Parathyroid adenoma (tissue), 2 donors: ENCODE measurements around the gene TMTC2.

Experiments used
- H2AFZ ChIP-seq: fragments of 300-600 bp; sonication (generic); one replicate; pipeline ENCODE4 v1.7.0; 2017; ENCODE audit warnings: antibody characterized with exemption, mild to moderate bottlenecking
- H3K27ac ChIP-seq: fragments of 300-600 bp; sonication (generic); one replicate; pipeline ENCODE4 v1.7.0; 2017
- H3K27me3 ChIP-seq: fragments of 300-600 bp; sonication (generic); one replicate; pipeline ENCODE4 v1.7.0; 2017; ENCODE audit warnings: low read length; ENCODE audit not compliant: control insufficient read depth, insufficient read depth
- H3K36me3 ChIP-seq: fragments of 300-600 bp; sonication (generic); one replicate; pipeline ENCODE4 v1.7.0; 2017; ENCODE audit warnings: low read length; ENCODE audit not compliant: control insufficient read depth, insufficient read depth
- H3K4me1 ChIP-seq: fragments of 300-600 bp; sonication (generic); one replicate; pipeline ENCODE4 v1.7.0; 2017; ENCODE audit warnings: control low read depth
- H3K4me2 ChIP-seq: fragments of 300-600 bp; sonication (generic); one replicate; pipeline ENCODE4 v1.7.0; 2017; ENCODE audit warnings: low read length
- H3K4me3 ChIP-seq: fragments of 300-600 bp; sonication (generic); one replicate; pipeline ENCODE4 v1.7.0; 2017; ENCODE audit warnings: low read depth, low read length
- H3K79me2 ChIP-seq: fragments of 300-600 bp; sonication (generic); one replicate; pipeline ENCODE4 v1.7.0; 2017; ENCODE audit warnings: control low read depth
- H3K9ac ChIP-seq: fragments of 300-600 bp; sonication (generic); one replicate; pipeline ENCODE4 v1.7.0; 2017; ENCODE audit warnings: mild to moderate bottlenecking
- H3K9me3 ChIP-seq: fragments of 300-600 bp; sonication (generic); one replicate; pipeline ENCODE4 v1.7.0; 2017; ENCODE audit warnings: low read length; ENCODE audit not compliant: control insufficient read depth
- CTCF ChIP-seq: fragments of 300-600 bp; sonication (generic); IDR thresholded peaks from one replicate; pipeline ENCODE4 v1.7.0; 2017; ENCODE audit warnings: antibody characterized with exemption, mild to moderate bottlenecking
- donor health status: primary hyperparathyroidism.

Gene TMTC2

GRCh38 chr12:83052890-83053541 lies 366.3 kb downstream of the TMTC2 start:
- no peaks in the 10 kb centered on the region for H3K9me3 ChIP-seq
- H3K27me3 ChIP-seq, result no peaks in the 10 kb centered on the region
- TF ChIP-seq CTCF, result no peak
- H3K4me3 ChIP-seq, result no peak overlapping the region
- no peaks in the 10 kb centered on the region for H3K4me1 ChIP-seq
- no peak overlapping the region for H3K4me2 ChIP-seq
- no peak overlapping the region for H3K9ac ChIP-seq
- no peaks in the 10 kb centered on the region for H3K36me3 ChIP-seq
- no peaks in the 10 kb centered on the region for H3K79me2 ChIP-seq
- H3K27ac ChIP-seq, result no peak overlapping the region
- no peak overlapping the region for H2AFZ ChIP-seq

DNA sequence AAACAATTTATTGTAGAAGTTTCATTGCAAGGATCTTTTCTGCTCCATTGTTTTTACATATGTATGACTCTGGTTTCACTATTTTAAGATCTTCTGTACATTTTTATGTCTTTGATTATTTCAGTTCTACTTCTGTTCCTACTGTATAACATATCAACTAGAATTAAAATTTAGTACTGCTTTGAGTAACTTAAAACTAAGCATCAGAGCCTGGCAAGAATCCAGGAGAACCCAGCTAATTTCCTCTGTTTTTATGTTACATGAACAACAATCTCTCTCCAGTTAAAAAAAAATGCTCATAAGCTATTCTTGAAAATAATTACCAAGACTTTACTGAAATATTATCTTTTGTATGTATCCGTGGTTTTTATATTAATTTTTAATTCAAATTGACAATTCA lies 370.7 kb downstream of the TMTC2 start:
- no peak overlapping the region for H3K4me2 ChIP-seq
- no peak overlapping the region for H2AFZ ChIP-seq
- no peak overlapping the region for H3K9ac ChIP-seq
- H3K27ac ChIP-seq, result no peak overlapping the region
- no peaks in the 10 kb centered on the region for H3K9me3 ChIP-seq
- H3K79me2 ChIP-seq, result no peaks in the 10 kb centered on the region
- H3K4me3 ChIP-seq, result no peak overlapping the region
- H3K4me1 ChIP-seq, result no peaks in the 10 kb centered on the region
- no peak for TF ChIP-seq CTCF
- no peaks in the 10 kb centered on the region for H3K36me3 ChIP-seq
- no peaks in the 10 kb centered on the region for H3K27me3 ChIP-seq

GRCh38 chr12:83059107-83059506 lies 372.4 kb downstream of the TMTC2 start:
- H3K79me2 ChIP-seq, result no peaks in the 10 kb centered on the region
- no peak overlapping the region for H2AFZ ChIP-seq
- no peak for TF ChIP-seq CTCF
- no peak overlapping the region for H3K9ac ChIP-seq
- H3K27me3 ChIP-seq, result no peaks in the 10 kb centered on the region
- no peak overlapping the region for H3K27ac ChIP-seq
- H3K4me2 ChIP-seq, result no peak overlapping the region
- no peaks in the 10 kb centered on the region for H3K9me3 ChIP-seq
- no peaks in the 10 kb centered on the region for H3K36me3 ChIP-seq
- no peaks in the 10 kb centered on the region for H3K4me1 ChIP-seq
- H3K4me3 ChIP-seq, result no peak overlapping the region

- H3K36me3 ChIP-seq, result no peaks in the 10 kb centered on the region
- H3K27ac ChIP-seq, result no peak overlapping the region
- H3K79me2 ChIP-seq, result no peaks in the 10 kb centered on the region
- no peaks in the 10 kb centered on the region for H3K4me1 ChIP-seq
- H2AFZ ChIP-seq, result no peak overlapping the region
- no peaks in the 10 kb centered on the region for H3K27me3 ChIP-seq
- TF ChIP-seq CTCF, result no peak
- no peak overlapping the region for H3K4me2 ChIP-seq
- no peak overlapping the region for H3K9ac ChIP-seq
- H3K4me3 ChIP-seq, result no peak overlapping the region
- H3K9me3 ChIP-seq, result no peaks in the 10 kb centered on the region
Measured at GRCh38 chr12:83065562-83065961, 378.9 kb downstream of the TMTC2 start.

DNA sequence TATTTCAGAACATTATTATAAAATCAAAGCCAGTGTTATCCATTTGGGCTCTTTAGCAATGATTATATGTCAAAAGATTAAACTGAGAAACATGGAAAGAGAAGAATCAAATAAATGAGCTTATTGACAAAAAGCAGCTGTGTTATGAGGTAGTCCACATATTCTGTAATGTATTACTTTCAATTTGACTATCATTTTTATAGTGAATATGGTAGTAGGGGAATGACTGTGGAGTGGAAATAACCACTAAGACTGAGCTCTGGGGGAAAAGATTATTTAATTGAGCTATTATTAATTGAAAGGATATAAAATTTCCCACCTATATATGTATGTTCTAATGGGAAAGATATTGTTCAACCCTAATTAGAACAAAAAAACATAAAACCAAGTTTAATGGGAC lies 381.3 kb downstream of the TMTC2 start:
- H3K27ac ChIP-seq, result no peak overlapping the region
- no peak for TF ChIP-seq CTCF

More for the DNA sequence above, 381.3 kb downstream of the TMTC2 start:
- Histone ChIP-seq H3K79me2 (no peaks in the 10 kb centered on the region), H3K4me2 (no peak overlapping the region), H3K4me3 (no peak overlapping the region), H3K36me3 (no peaks in the 10 kb centered on the region), H3K9me3 (no peaks in the 10 kb centered on the region), H3K9ac (no peak overlapping the region), H3K4me1 (no peaks in the 10 kb centered on the region), H2AFZ (no peak overlapping the region), H3K27me3 (no peaks in the 10 kb centered on the region)
